Activated T-cell treated with anti-CD3 and anti-CD28 coated beads for 4 hours (primary cell): ENCODE measurements around the gene CD177.
"Not testable (repeated sequence)": the region's sequence is repeated elsewhere in the genome, so short reads cannot be mapped to it uniquely, and the experiment has no call there.

ENCODE experiments used
- DNase-seq: peaks from one replicate; pipeline ENCODE4 v3.0.0-alpha.2; 2020

Gene CD177

GRCh38 chr19:43382586-43383216 lies 29.2 kb downstream of the CD177 start:
- not testable (repeated sequence) for DNase-seq

GRCh38 chr19:43383254-43383653 lies 29.8 kb downstream of the CD177 start:
- not testable (repeated sequence) for DNase-seq

GRCh38 chr19:43383759-43384158 lies 30.3 kb downstream of the CD177 start:
- DNase-seq: not testable (repeated sequence)

GRCh38 chr19:43390903-43391551 lies 37.5 kb downstream of the CD177 start:
- not testable (repeated sequence) for DNase-seq

GRCh38 chr19:43391552-43391935 lies 38.1 kb downstream of the CD177 start:
- DNase-seq: not testable (repeated sequence)

GRCh38 chr19:43393501-43393900 lies 40.0 kb downstream of the CD177 start:
- DNase-seq: not testable (repeated sequence)

GRCh38 chr19:43395561-43395960 lies 42.1 kb downstream of the CD177 start:
- no peak for DNase-seq

- DNase-seq: no peak
These were observed 52.8 kb downstream of the CD177 start for GRCh38 chr19:43406297-43406696.

- DNase-seq: no peak
These were observed 54.0 kb downstream of the CD177 start for GRCh38 chr19:43407416-43408005.

- DNase-seq: no peak
These were observed 54.6 kb downstream of the CD177 start for GRCh38 chr19:43408043-43408442.

- no peak for DNase-seq
These were observed 55.9 kb downstream of the CD177 start for GRCh38 chr19:43409415-43409814.

- DNase-seq: no peak
These were observed 59.0 kb downstream of the CD177 start for GRCh38 chr19:43412441-43412840.
